ENCODE data around the gene CUL4A. TPM values are rescaled to one million over a fixed set of nuclear protein-coding genes. Genes with fewer than 3 reads are reported as not detected.

CUL4A gene
- total RNA-seq, 4 donors from 2014 or later, result 106 to 143 (median 122) TPM

DNA sequence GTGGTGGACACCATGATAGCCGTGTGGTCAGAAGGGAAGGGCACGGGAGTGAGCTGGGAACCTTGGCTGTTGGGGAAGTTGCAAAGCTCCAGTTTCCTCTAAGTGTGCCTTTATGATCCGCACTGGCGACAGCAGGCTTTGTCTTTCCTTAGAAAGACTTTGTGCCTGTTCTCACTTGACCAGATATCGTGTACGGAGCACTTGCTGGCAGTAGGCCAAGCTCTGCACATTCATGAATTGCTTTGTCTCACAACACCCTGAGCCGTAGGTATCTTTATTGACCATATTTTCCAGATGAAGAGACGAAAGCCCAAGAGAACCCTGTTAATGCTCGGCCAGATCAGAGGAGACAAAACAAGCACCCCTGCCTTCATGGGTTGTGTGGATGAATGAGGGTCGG, 15.1 kb downstream of the CUL4A start:
- TF ChIP-seq, protein P1, sequence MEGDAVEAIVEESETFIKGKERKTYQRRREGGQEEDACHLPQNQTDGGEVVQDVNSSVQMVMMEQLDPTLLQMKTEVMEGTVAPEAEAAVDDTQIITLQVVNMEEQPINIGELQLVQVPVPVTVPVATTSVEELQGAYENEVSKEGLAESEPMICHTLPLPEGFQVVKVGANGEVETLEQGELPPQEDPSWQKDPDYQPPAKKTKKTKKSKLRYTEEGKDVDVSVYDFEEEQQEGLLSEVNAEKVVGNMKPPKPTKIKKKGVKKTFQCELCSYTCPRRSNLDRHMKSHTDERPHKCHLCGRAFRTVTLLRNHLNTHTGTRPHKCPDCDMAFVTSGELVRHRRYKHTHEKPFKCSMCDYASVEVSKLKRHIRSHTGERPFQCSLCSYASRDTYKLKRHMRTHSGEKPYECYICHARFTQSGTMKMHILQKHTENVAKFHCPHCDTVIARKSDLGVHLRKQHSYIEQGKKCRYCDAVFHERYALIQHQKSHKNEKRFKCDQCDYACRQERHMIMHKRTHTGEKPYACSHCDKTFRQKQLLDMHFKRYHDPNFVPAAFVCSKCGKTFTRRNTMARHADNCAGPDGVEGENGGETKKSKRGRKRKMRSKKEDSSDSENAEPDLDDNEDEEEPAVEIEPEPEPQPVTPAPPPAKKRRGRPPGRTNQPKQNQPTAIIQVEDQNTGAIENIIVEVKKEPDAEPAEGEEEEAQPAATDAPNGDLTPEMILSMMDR (IDR thresholded peaks at IDR 0.05; ENCODE audit: low read depth), result no peak

DNA sequence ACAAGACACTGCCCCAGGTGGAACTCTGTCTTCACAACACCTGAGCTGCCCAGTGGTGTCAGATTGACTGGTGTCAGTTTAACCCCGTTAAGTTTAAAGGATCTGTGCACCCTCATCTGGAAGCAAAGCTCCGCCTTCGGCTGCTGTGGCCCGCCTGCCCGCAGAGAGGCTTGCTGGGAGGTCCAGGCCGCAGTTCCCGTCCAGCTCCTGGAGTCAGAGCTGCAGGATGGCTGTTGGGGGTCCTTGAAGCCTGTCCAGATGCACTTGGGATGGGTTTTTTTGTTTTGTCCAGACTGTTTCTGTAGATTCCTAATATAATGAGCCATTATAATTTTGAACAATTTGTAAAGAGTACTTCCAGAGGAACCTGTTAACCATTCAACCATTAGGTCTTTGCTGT, 16.1 kb downstream of the CUL4A start:
- TF ChIP-seq, protein P1 (IDR thresholded peaks at IDR 0.05; ENCODE audit: low read depth), result no peak

DNA sequence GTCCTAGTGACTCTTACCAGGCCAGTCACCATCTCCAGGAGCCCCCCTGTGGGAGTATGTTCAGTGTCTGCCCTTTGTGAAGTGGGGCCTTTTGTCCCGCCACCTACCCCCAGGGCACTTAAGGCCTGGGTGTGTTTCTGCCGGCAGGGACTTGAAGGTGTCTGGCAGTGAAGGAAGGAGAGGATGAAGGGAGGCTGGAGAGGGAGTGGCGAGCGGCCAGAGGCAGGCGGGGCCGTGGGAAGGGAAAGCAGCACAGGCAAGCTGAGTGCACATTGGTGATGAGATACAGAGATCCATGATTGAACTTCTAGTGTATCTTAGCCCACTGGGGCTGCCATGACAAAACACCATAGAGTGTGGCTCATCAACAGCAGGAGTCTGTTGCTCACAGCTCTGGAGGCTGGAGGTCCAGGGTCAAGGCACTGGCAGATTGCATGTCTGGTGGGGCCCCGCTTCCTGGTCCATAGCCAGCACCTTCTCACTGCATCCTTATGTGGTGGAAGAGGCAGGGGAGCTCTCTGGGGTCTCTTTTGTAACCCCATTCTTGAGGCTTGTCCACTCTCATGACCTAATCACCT, 17.5 kb downstream of the CUL4A start:
- TF ChIP-seq, protein P1 (IDR thresholded peaks at IDR 0.05; ENCODE audit: low read depth), result no peak

DNA sequence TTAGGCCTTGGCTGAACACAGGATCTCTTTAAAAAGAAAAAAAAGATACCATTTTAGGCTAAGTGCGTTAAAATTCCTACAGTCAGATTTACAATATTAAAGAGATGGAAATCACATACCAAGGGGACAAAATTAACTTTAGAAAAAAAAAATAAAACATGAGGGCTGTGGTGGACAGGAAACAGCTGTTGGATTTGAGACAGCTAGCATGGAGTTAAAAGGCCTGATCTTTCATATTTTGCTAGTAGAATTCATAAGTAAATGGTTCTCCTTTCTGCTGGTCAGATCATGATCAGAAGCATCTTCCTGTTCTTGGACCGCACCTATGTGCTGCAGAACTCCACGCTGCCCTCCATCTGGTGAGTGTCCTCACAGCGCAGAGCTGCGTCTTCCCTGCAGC, 19.7 kb downstream of the CUL4A start:
- TF ChIP-seq, protein P1 (IDR thresholded peaks at IDR 0.05; ENCODE audit: low read depth), result no peak

DNA sequence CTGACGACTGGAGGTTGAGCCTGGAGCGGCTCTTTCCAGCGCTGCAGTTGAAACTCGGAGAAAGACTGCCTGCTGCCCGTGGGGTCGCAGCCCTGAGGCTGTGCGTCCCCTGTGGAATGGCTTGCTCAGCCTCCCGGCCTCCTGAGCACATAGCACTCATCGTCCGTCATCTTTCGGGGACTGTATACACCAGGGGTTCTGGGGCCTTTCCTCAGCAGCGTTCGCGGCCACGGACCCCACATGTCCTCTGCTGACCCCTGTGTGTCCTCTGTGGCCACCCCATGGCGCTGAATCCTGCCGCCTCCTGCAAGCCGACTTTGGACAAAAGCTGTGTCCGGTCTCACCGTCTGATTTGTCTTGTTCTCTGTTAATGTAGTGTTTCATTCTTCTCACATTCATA, 20.4 kb downstream of the CUL4A start:
- TF ChIP-seq, protein P1 (IDR thresholded peaks at IDR 0.05; ENCODE audit: low read depth), result no peak

DNA sequence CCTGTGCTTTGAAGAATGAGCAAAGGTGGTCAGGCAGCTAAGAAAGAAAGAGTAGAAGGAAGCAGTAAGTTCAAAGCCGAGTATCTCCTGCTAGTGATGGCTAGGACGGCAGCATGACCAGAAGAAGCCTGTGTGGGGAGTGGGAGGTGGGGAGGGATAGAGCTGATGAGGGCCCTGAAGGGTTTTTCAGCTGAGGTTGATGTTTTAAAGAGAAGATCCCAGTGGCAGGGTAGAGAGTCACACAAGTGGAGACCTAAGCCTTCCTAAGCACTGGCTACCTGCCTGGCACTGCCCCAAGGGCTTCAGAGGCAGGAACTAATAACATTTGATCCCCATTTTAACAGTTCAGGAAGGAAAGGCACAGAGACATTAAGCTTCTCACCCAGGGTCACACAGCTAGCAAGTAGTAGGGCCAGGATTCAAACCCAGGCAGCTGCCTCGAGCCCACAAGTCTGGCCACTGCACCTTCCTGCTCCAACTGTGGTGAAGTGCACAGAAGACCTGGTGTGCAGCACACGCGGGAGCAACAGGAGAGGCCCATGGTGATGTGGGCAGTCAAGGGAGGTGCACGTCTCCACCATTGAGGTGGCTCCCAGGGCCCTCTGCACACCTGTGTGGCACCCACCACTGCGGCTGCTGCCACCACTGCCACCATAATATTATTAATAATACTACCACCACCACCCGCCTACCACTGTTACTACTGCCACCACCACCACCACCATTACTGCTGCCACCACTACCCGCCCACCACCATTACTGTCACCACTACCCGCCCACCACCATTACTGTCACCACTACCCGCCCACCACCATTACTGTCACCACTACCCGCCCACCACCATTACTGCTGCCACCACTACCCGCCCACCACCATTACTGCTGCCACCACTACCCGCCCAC, 22.1 kb downstream of the CUL4A start:
- TF ChIP-seq, protein P1 (IDR thresholded peaks at IDR 0.05; ENCODE audit: low read depth), result no peak

DNA sequence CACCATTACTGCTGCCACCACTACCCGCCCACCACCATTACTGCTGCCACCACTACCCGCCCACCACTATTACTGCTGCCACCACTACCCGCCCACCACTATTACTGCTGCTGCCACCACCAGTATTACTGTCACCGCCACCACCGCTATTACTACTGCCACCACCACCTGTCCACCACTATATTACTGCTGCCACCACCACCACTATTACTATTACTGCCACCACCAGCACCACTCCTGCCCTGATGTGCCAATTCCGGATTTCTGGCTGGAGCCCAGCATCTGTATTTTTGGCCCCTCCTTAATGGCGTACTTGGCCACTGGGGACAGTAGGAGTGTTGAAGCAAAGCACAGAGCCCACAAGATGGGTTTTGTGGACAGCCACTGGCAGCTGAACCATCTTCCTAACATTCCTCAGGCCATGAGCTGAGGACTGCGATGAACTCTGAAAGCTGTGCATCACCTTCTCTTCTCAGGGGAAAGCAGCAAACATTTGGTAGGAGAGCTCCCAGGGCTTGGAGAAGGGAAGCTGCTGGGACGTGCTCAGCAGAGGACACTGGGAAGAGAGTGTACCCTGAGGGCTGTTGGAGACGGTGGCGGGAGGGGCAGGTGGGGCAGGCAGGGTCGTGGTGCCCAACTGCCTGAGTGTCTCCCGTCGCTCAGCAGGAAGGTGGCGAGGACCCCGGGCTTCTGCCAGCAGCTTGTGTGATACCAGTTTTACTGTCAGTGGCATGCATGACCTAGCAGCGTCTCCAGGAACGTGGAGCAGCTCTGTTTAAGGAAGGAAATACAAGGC, 23.0 kb downstream of the CUL4A start:
- TF ChIP-seq, protein P1 (IDR thresholded peaks at IDR 0.05; ENCODE audit: low read depth), result no peak
